Astrocyte (in vitro differentiated cells and primary cell): Measurements from ENCODE around the gene LTB. TPM values are rescaled to one million over a fixed set of nuclear protein-coding genes. Genes with fewer than 3 reads are reported as not detected.

Experiments
- DNase-seq: peaks from one replicate; pipeline ENCODE4 v3.0.0-alpha.2; 2010; ENCODE audit warnings: low read depth
- FAIRE-seq: peaks from 2 replicates; lab custom pipeline; 2011; peaks lifted over from hg19 to GRCh38; lab: Jason Lieb, UNC
- H2AFZ ChIP-seq: 2 replicates; pipeline ENCODE4 v1.6.0; 2012; ENCODE audit warnings: low read depth, low read length, inconsistent platforms
- H3K27ac ChIP-seq: 2 replicates; pipeline ENCODE4 v1.5.1; 2011; ENCODE audit warnings: low read depth, low read length, inconsistent platforms
- H3K27me3 ChIP-seq: 2 replicates; pipeline ENCODE4 v1.6.0; 2011; ENCODE audit warnings: low read length, inconsistent platforms; ENCODE audit not compliant: insufficient read depth
- H3K36me3 ChIP-seq: 2 replicates; pipeline ENCODE4 v1.5.1; 2011; ENCODE audit warnings: low read length, inconsistent platforms; ENCODE audit not compliant: insufficient read depth
- H3K4me1 ChIP-seq: 2 replicates; pipeline ENCODE4 v1.5.1; 2011; ENCODE audit warnings: low read length, inconsistent platforms; ENCODE audit not compliant: insufficient read depth
- H3K4me2 ChIP-seq: 2 replicates; pipeline ENCODE4 v1.6.0; 2012; ENCODE audit warnings: low read length, inconsistent platforms
- H3K4me3 ChIP-seq: 2 replicates; pipeline ENCODE4 v1.5.1; 2011; ENCODE audit warnings: low read depth, mild to moderate bottlenecking, low read length, inconsistent platforms; ENCODE audit not compliant: insufficient read depth
- H3K79me2 ChIP-seq: 2 replicates; pipeline ENCODE4 v1.6.0; 2012; ENCODE audit warnings: mild to moderate bottlenecking, low read length, inconsistent platforms; ENCODE audit not compliant: insufficient read depth
- H3K9ac ChIP-seq: 2 replicates; pipeline ENCODE4 v1.6.0; 2012; ENCODE audit warnings: mild to moderate bottlenecking, low read length, inconsistent platforms
- H3K9me3 ChIP-seq: 2 replicates; pipeline ENCODE4 v1.5.1; 2012; ENCODE audit warnings: low read depth, mild to moderate bottlenecking, low read length, inconsistent platforms; ENCODE audit not compliant: insufficient read depth
- H4K20me1 ChIP-seq: 2 replicates; pipeline ENCODE4 v1.6.0; 2012; ENCODE audit warnings: low read length, inconsistent platforms; ENCODE audit not compliant: insufficient read depth
- H3K27ac Mint-ChIP-seq: one replicate; pipeline ENCODE4 v1.8.0; 2021; ENCODE audit warnings: mild to moderate bottlenecking, mixed read lengths; ENCODE audit not compliant: unreplicated experiment
- H3K27me3 Mint-ChIP-seq: one replicate; pipeline ENCODE4 v1.8.0; 2021; ENCODE audit warnings: low read depth, mixed read lengths; ENCODE audit not compliant: unreplicated experiment
- H3K36me3 Mint-ChIP-seq: one replicate; pipeline ENCODE4 v1.8.0; 2021; ENCODE audit warnings: low read depth, mixed read lengths; ENCODE audit not compliant: unreplicated experiment
- H3K4me1 Mint-ChIP-seq: one replicate; pipeline ENCODE4 v1.8.0; 2021; ENCODE audit warnings: low read depth, mixed read lengths; ENCODE audit not compliant: unreplicated experiment
- H3K4me3 Mint-ChIP-seq: one replicate; pipeline ENCODE4 v1.8.0; 2021; ENCODE audit warnings: mild to moderate bottlenecking, moderate library complexity, mixed read lengths; ENCODE audit not compliant: unreplicated experiment
- H3K9me3 Mint-ChIP-seq: one replicate; pipeline ENCODE4 v1.8.0; 2021; ENCODE audit warnings: mild to moderate bottlenecking, mixed read lengths; ENCODE audit not compliant: unreplicated experiment
- EZH2 ChIP-seq: IDR thresholded peaks from 2 replicates; pipeline ENCODE4 v1.6.1; 2012; ENCODE audit warnings: mild to moderate bottlenecking, low read length, inconsistent platforms; ENCODE audit not compliant: insufficient read depth
- total RNA-seq: library from RNA; stranded (reverse); gene quantifications from 2 replicates; pipeline ENCODE4 v1.2.1, GENCODE V29; 2021
- TF ChIP-seq, protein P1 (sequence below): IDR thresholded peaks from 2 replicates; pipeline ENCODE4 v1.5.1; 2011; ENCODE audit warnings: low read depth, mild to moderate bottlenecking, inconsistent platforms, low read length, moderate library complexity; ENCODE audit not compliant: insufficient read depth

The LTB gene
- total RNA-seq, 1 donor from 2014 or later: 0.52 TPM

DNA sequence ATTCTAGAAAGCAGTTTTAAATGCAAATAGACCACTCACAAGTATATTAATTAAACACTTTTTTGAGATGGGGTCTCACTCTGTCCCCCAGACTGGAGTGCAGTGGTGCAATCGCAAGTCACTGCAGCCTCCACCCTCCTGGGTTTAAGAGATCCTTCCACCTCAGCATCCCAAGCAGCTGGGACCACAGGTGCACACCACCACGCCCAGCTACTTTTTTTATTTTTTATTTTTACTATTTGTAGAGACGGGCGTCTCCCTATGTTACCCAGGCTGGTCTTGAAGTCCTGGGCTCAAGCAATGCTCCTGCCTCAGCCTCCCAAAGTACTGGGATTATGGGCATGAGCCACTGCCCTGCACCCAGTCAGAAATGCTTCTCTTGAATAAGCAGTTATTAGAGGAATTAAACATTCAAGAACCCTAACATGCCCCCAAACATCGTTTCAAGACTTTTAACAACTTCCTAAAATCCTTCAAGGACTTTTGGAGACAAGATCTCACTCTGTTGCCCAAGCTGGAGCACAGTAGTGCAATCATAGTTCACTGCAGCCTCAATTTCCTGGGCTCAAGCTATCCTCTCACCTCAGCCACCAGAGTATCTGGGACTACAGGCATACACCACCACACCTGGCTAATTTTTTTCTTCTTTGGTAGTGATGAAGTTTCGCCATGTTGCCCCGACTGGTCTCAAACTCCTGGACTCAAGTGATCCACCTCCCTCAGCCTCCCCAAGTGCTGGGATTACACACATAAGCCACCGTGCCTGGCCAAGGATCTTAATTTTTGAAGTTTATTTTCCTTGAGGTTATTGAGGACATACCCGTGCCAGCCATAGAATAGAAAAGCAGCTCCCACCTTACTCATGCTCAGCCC, 50.2 kb downstream of the LTB start:
- Histone ChIP-seq H3K36me3 (peaks cover 62% of the 10 kb centered on the region), H3K27ac (no peak overlapping the region), H3K9me3 (no peaks in the 10 kb centered on the region), H3K4me1 (no peaks in the 10 kb centered on the region), H4K20me1 (peaks cover 88% of the 10 kb centered on the region), H3K4me2 (no peak overlapping the region), H3K79me2 (peaks cover 40% of the 10 kb centered on the region), H3K9ac (no peak overlapping the region), H2AFZ (no peak overlapping the region), H3K4me3 (no peak overlapping the region), H3K27me3 (no peaks in the 10 kb centered on the region)
- H3K27me3 Mint-ChIP-seq: no peaks in the 10 kb centered on the region
- FAIRE-seq (no peak), DNase-seq (no peak)
- no peaks in the 10 kb centered on the region for H3K9me3 Mint-ChIP-seq
- H3K4me3 Mint-ChIP-seq: no peak overlapping the region
- H3K4me1 Mint-ChIP-seq: peaks cover 5% of the 10 kb centered on the region
- H3K36me3 Mint-ChIP-seq: peaks cover 15% of the 10 kb centered on the region
- no peak overlapping the region for H3K27ac Mint-ChIP-seq
- TF ChIP-seq, protein P1, sequence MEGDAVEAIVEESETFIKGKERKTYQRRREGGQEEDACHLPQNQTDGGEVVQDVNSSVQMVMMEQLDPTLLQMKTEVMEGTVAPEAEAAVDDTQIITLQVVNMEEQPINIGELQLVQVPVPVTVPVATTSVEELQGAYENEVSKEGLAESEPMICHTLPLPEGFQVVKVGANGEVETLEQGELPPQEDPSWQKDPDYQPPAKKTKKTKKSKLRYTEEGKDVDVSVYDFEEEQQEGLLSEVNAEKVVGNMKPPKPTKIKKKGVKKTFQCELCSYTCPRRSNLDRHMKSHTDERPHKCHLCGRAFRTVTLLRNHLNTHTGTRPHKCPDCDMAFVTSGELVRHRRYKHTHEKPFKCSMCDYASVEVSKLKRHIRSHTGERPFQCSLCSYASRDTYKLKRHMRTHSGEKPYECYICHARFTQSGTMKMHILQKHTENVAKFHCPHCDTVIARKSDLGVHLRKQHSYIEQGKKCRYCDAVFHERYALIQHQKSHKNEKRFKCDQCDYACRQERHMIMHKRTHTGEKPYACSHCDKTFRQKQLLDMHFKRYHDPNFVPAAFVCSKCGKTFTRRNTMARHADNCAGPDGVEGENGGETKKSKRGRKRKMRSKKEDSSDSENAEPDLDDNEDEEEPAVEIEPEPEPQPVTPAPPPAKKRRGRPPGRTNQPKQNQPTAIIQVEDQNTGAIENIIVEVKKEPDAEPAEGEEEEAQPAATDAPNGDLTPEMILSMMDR: no peak

DNA sequence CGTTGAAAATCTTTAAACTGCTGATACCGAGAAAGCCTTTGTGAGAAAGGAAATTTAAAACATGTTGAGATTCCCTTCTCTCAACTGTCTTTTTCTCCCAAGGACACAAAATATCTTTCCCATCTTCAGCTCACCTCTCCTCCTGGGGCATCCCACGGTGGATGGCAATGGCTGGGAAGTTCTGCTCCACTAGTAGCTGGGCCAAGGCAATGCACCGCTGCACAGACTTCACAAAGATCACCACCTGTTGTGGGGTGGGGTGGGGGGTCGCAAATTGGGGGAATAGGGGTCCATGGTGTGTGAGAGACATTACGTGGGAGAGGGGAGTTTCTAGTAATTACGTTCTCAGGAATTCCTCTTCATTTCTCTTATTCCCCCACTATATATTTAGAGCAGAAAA, 51.1 kb downstream of the LTB start:
- Histone ChIP-seq H3K4me3 (no peak overlapping the region), H3K27me3 (no peaks in the 10 kb centered on the region), H3K27ac (no peak overlapping the region), H3K4me1 (peaks cover 2% of the 10 kb centered on the region), H2AFZ (no peak overlapping the region), H4K20me1 (peaks cover 80% of the 10 kb centered on the region), H3K9me3 (no peaks in the 10 kb centered on the region), H3K36me3 (peaks cover 55% of the 10 kb centered on the region), H3K79me2 (peaks cover 32% of the 10 kb centered on the region), H3K9ac (no peak overlapping the region), H3K4me2 (no peak overlapping the region)
- Mint-ChIP-seq H3K27ac (no peak overlapping the region), H3K36me3 (peaks cover 15% of the 10 kb centered on the region), H3K9me3 (no peaks in the 10 kb centered on the region), H3K4me1 (peaks cover 8% of the 10 kb centered on the region), H3K4me3 (no peak overlapping the region), H3K27me3 (no peaks in the 10 kb centered on the region)
- no peak for TF ChIP-seq EZH2
- TF ChIP-seq, protein P1: no peak
- no peak for DNase-seq
- no peak for FAIRE-seq

DNA sequence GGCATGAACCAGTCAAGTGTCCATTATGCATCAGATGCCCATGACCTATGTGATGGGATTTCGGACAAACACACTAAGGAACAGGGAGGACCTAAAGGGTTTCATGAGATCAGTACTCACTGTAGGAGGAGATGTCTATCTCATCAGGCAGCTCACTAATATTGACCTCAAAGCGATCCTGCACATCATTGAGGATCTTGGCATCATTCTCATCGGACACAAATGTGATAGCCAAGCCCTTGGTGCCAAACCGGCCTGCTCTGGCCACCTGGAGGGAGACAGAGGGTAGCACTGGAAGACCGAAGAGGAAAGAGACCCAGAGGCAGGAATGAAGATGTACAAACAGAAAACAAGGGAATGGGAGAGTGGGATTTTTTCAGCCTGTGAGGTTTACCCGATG, 51.6 kb downstream of the LTB start:
- no peak overlapping the region for H2AFZ ChIP-seq
- Mint-ChIP-seq H3K9me3 (no peaks in the 10 kb centered on the region), H3K27me3 (no peaks in the 10 kb centered on the region), H3K4me1 (peaks cover 8% of the 10 kb centered on the region), H3K27ac (no peak overlapping the region), H3K4me3 (no peak overlapping the region), H3K36me3 (peaks cover 11% of the 10 kb centered on the region)
- no peak overlapping the region for H3K9ac ChIP-seq
- H3K4me3 ChIP-seq: no peak overlapping the region
- TF ChIP-seq, protein P1: no peak
- TF ChIP-seq EZH2: no peak
- H3K27me3 ChIP-seq: no peaks in the 10 kb centered on the region
- peaks cover 80% of the 10 kb centered on the region for H4K20me1 ChIP-seq
- DNase-seq (no peak), FAIRE-seq (no peak)
- no peaks in the 10 kb centered on the region for H3K9me3 ChIP-seq
- no peak overlapping the region for H3K27ac ChIP-seq
- H3K4me2 ChIP-seq: no peak overlapping the region
- H3K4me1 ChIP-seq: peaks cover 7% of the 10 kb centered on the region
- H3K79me2 ChIP-seq: peaks cover 27% of the 10 kb centered on the region
- H3K36me3 ChIP-seq: peaks cover 50% of the 10 kb centered on the region
